ENCODE measurements around the gene DSCAML1. TPM values are rescaled to one million over a fixed set of nuclear protein-coding genes. Genes with fewer than 3 reads are reported as not detected.

DSCAML1 gene
- total RNA-seq, 1 donor from 2014 or later: 2.5 TPM

DNA sequence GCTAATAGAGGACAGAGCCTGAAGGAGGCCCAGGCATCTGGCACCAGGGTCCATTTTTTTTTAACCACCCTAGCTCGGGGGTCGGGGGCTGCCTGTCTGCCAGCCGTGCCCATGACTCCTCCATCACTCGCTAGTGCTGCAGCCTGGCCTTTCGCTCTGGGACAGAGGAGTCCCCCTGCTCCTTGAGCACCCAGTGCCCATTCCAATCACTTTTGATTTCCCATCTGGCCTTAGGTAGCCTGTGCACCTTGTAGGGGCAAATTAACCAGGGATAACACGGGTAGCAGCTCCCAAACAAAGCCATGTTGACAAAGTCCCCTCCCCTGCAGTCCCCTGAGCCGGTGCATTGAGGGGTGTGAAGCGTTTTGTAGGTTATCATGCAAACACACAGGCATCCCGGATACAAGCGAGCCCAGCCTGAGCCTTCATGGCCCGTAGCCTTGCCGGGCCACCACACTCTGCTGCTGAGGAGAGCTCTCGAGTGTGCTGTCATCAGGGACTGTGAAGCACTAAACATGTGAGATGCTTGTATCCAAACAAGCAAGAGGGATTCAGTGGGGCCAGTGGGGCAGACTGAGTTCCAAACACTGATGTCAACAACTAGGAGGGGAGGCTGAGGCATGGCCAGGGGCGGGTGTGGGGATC, 208.7 kb downstream of the DSCAML1 start:
- Mint-ChIP-seq H3K27me3 (ENCODE audit: low read depth) (peaks cover 79% of the 10 kb centered on the region), H3K9me3 (no peaks in the 10 kb centered on the region), H3K4me1 (no peaks in the 10 kb centered on the region), H3K36me3 (no peaks in the 10 kb centered on the region), H3K27ac (no peak overlapping the region), H3K4me3 (no peak overlapping the region)
- DNase-seq (ENCODE audit: low spot score in 2 of 2, unreplicated experiment in 2 of 2): no peak
- TF ChIP-seq, protein P1, sequence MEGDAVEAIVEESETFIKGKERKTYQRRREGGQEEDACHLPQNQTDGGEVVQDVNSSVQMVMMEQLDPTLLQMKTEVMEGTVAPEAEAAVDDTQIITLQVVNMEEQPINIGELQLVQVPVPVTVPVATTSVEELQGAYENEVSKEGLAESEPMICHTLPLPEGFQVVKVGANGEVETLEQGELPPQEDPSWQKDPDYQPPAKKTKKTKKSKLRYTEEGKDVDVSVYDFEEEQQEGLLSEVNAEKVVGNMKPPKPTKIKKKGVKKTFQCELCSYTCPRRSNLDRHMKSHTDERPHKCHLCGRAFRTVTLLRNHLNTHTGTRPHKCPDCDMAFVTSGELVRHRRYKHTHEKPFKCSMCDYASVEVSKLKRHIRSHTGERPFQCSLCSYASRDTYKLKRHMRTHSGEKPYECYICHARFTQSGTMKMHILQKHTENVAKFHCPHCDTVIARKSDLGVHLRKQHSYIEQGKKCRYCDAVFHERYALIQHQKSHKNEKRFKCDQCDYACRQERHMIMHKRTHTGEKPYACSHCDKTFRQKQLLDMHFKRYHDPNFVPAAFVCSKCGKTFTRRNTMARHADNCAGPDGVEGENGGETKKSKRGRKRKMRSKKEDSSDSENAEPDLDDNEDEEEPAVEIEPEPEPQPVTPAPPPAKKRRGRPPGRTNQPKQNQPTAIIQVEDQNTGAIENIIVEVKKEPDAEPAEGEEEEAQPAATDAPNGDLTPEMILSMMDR (IDR thresholded peaks at IDR 0.05; ENCODE audit: unreplicated experiment): no peak

DNA sequence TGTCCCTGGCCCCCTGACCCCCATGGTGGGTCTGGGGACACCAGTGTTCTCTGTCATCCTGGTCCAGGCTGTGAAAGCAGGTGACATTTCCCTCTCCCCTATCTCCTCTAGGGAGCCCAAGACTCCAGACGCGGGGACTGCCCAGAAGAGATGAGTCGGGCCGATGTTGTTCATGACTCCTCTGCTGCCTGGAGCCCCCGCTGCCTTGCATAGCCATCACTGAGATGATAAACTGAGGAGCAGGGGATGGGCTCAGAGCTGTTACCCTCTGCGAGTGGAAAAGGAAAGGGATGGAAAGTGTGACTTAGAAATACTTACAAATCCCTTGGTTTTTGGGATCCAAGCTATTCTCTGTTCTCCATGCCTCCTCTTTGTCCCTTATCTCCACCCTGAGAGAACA, 209.6 kb downstream of the DSCAML1 start:
- TF ChIP-seq, protein P1 (IDR thresholded peaks at IDR 0.05; ENCODE audit: unreplicated experiment): no peak
- DNase-seq (ENCODE audit: low spot score in 2 of 2, unreplicated experiment in 2 of 2): no peak
- no peaks in the 10 kb centered on the region for H3K4me1 Mint-ChIP-seq
- no peaks in the 10 kb centered on the region for H3K36me3 Mint-ChIP-seq
- H3K27ac Mint-ChIP-seq: no peak overlapping the region
- peaks cover 84% of the 10 kb centered on the region for H3K27me3 Mint-ChIP-seq (ENCODE audit: low read depth)
- H3K9me3 Mint-ChIP-seq: no peaks in the 10 kb centered on the region
- H3K4me3 Mint-ChIP-seq: no peak overlapping the region

DNA sequence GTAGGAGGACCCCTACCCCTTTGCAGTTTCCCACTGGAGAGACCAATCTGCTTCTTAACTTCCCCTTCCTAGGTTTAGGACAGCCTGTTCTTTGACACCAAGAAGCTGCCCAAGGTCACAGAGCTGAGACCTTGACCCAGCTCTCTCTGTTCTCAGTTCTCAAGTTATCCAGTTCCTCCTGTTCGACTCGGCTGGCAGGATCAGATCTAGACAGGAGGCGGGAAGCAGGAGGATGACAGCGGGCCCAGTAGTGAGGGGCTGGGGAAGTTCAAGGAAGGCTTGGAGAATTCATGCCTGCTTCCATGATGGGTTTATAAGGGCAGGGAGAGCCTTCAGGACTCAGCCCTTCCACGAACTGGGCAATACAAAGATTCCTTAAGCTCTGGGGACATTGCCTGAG, 210.6 kb downstream of the DSCAML1 start:
- no peak overlapping the region for H3K4me3 Mint-ChIP-seq
- no peak for DNase-seq (ENCODE audit: low spot score in 2 of 2, unreplicated experiment in 2 of 2)
- H3K27me3 Mint-ChIP-seq (ENCODE audit: low read depth): peaks cover 84% of the 10 kb centered on the region
- H3K36me3 Mint-ChIP-seq: no peaks in the 10 kb centered on the region
- H3K4me1 Mint-ChIP-seq: no peaks in the 10 kb centered on the region
- no peak overlapping the region for H3K27ac Mint-ChIP-seq
- TF ChIP-seq, protein P1 (IDR thresholded peaks at IDR 0.05; ENCODE audit: unreplicated experiment): no peak
- H3K9me3 Mint-ChIP-seq: no peaks in the 10 kb centered on the region

DNA sequence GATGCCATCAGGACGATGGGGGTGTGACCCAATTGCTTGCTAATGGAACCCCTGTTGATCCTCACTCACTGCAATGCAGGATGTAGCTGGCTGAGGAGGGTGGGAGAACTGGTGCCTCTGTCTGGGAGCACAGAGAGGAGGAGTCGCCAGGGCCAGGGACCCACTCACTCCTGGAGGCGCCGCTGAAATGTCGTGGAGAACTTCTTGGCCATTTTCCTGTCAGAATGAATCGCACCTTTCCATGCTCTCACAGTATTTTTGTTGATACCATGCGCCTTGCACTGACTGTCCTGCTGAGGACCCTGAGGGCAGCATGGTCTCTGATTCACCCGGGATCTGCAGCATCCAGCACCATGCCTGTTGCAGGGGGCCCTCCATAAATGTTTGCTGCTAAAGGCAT, 211.4 kb downstream of the DSCAML1 start:
- DNase-seq (ENCODE audit: low spot score in 2 of 2, unreplicated experiment in 2 of 2): no peak
- TF ChIP-seq, protein P1 (IDR thresholded peaks at IDR 0.05; ENCODE audit: unreplicated experiment): no peak
- Mint-ChIP-seq H3K27ac (no peak overlapping the region), H3K9me3 (no peaks in the 10 kb centered on the region), H3K27me3 (ENCODE audit: low read depth) (peaks cover 85% of the 10 kb centered on the region), H3K4me3 (no peak overlapping the region), H3K4me1 (no peaks in the 10 kb centered on the region), H3K36me3 (no peaks in the 10 kb centered on the region)

DNA sequence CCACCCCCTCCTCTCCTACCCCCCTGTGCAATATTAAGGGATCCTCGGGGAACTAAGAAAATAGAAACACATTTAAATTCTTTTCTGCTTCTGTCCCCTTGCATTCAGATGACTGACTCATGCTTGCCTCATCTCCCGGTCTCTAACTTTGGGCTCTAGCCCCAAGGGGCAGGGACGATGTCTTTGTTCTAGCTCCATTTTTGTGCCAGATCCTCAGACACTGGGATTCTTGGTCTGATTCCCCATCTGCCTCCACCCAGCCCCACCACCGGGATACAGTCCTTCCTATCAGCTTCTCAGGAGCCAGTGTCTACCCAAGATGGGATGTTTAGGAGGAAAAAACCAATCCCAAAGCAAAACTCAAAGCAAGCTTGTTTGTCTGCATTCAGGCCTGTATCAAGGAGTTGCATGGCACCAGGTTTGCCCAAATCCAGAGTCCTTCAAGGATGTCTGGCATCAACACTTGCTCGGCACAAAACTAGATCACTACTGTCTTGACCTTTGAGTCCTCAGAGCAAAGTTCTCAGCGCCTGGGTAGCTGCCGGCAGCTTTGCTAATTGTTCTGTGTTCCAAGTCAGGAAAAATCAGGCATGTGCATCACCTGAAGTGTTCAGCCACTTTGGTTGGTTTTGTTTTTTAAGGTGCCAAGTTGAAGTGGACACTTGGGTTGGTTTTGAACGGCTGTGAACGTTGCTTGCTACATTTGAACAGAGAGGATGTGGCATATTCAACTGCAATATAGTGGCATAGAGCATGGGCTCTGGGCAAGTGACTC, 212.8 kb downstream of the DSCAML1 start:
- no peak overlapping the region for H3K27ac Mint-ChIP-seq
- H3K27me3 Mint-ChIP-seq (ENCODE audit: low read depth): peaks cover 87% of the 10 kb centered on the region
- DNase-seq (ENCODE audit: low spot score in 2 of 2, unreplicated experiment in 2 of 2): no peak

More for the DNA sequence above, 212.8 kb downstream of the DSCAML1 start:
- Mint-ChIP-seq H3K4me3 (no peak overlapping the region), H3K9me3 (no peaks in the 10 kb centered on the region), H3K36me3 (no peaks in the 10 kb centered on the region), H3K4me1 (no peaks in the 10 kb centered on the region)
- TF ChIP-seq, protein P1 (IDR thresholded peaks at IDR 0.05; ENCODE audit: unreplicated experiment): no peak
